Kidney glomerular epithelial cell (primary cell): ENCODE measurements around the gene CSAD.
"Not testable (repeated sequence)": the region's sequence is repeated elsewhere in the genome, so short reads cannot be mapped to it uniquely, and the experiment has no call there.

Experiments
- DNase-seq: peaks from one replicate; lab custom pipeline; 2025; lab: John Stamatoyannopoulos, UW

Gene CSAD

DNA sequence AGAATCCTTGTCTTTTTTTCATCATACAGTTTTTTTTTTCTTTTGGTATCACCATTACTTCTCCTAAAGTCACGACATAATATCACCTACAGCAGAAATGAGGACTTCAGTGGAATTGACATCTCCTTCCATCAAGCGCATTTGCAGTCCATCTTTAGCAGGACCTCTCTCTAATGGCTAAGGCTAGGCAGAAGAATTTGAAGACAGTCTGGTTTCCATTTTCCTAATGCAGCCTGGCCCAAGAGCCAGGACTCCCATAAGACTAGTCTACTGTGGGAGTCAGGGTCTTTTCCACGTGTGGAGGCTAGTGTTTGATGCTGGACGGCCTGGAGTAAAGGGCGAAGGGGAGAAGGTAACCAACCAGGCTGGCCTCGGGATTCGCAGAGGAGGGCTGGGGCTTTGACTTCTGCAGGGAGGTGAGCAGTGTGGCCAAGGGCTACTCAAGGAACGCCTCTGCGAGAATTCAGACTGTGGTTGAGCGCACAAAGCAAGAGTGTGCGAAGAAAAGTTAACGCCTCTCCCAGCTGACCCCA, 972 bp downstream of the CSAD start:
- no peak for DNase-seq

DNA sequence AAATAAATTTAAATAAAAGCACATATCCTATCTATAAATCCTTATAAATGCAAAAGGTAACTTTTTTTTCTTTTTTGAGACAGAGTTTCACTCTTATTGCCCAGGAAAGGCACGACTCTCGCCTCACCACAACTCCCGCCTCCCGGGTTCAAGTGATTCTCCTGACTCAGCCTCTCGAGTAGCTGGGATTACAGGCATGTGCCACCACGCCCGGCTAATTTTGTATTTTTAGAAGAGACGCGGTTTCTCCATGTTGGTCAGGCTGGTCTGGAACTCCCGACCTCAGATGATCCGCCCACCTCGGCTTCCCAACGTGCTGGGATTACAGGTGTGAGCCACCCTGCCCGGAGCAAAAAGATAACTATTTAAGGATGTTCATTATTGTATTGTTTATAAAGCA, 1.9 kb downstream of the CSAD start:
- not testable (repeated sequence) for DNase-seq

DNA sequence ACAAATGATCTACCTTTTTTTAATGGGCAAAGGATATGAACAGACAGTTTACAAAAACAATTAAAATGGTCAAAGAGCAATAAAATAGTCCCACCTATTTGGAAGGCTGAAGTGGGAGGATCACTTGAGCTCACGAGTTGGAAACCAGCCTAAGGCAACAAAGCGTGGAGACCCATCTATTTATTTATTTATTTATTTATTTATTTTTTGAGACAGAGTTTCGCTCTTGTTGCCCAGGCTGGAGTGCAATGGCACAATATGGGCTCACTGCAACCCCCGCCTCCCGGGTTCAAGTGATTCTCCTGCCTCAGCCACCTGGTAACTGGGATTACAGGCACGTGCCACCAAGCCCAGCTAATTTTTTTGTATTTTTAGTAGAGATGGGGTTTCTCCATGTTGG, 3.3 kb downstream of the CSAD start:
- DNase-seq, result not testable (repeated sequence)

- no peak for DNase-seq
Measured at GRCh38 chr12:53176750-53177149, 4.0 kb downstream of the CSAD start.

- DNase-seq, result peak; percentile 16
Measured at GRCh38 chr12:53174881-53175491, 5.7 kb downstream of the CSAD start.

GRCh38 chr12:53173085-53173715, 7.5 kb downstream of the CSAD start:
- no peak for DNase-seq

DNA sequence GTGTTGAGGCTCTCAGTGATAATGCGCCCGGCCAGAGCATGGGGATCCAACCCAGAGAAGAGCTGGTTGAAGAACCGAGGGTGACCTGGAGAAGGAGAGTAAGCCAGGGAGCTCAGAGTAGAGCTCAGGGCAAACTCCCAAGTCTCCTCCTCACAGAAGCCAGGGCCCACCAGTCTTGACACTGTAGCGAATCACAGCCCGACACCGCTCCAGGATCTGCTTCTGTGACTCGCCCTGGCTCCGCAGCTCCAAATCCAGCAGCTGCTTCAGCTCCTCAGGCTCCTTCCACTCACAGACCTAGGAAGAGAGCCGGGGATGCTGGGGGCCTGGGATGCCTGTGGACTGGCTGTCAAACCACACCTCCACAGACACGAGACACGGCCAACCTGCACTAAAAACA, 8.4 kb downstream of the CSAD start:
- DNase-seq, result no peak

DNA sequence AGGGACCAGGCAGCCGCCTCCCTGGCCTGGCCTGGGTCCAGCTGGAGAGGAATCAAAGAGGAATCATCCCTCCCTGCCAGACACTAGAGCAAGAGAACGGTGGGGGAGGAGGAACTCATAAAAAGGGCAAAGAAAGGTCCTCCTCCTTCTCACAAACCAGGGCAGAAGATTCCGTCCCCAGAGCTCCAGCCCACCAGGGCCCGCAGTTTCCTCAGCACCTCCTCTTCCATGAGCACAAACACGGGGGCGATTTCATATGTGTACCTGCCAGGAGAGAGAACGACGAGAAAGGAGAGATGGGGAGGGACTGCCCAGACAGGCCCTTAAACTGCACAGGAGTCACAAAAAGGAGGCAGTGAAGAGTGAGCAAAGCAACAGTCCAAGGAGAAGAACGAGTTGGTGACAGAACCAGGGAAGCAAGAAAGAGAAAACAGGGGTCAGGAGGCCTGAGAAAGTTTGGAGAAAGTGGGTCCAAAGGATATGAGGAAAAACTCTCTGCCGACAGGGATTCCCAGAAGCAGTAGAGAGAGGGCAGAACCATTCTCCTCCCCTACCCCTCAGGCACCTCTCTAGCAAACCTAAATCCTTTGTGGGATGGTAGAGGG, 8.9 kb downstream of the CSAD start:
- DNase-seq, result no peak

- no peak for DNase-seq
Measured at GRCh38 chr12:53170876-53171724, 9.6 kb downstream of the CSAD start.

DNA sequence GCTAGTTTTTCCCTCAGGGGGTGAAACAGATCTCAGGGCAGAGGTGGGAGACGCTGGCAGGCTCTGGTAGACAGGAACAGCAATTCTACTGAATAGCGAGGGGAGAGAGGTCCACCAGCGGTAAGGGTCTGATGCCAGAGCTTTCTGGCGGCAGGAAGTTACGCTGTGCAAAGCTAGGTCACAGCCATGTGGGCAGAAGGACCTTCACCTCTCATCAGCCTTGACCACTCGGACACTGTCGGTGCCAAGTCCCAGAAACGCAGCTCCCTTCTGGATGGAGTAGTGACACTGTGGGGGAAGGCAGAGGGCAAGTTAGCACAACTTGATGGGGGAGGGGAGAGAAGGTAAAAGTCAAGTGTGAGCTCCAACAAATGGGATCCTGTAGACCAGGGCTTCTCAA, 10.5 kb downstream of the CSAD start:
- DNase-seq, result no peak

GRCh38 chr12:53169644-53170043, 11.1 kb downstream of the CSAD start:
- DNase-seq, result no peak

GRCh38 chr12:53166837-53167236, 13.9 kb downstream of the CSAD start:
- no peak for DNase-seq

GRCh38 chr12:53163008-53163407, 17.7 kb downstream of the CSAD start:
- not testable (repeated sequence) for DNase-seq

GRCh38 chr12:53161119-53161911, 19.4 kb downstream of the CSAD start:
- no peak for DNase-seq

- DNase-seq, result no peak
Measured at GRCh38 chr12:53160673-53161072, 20.1 kb downstream of the CSAD start.

DNA sequence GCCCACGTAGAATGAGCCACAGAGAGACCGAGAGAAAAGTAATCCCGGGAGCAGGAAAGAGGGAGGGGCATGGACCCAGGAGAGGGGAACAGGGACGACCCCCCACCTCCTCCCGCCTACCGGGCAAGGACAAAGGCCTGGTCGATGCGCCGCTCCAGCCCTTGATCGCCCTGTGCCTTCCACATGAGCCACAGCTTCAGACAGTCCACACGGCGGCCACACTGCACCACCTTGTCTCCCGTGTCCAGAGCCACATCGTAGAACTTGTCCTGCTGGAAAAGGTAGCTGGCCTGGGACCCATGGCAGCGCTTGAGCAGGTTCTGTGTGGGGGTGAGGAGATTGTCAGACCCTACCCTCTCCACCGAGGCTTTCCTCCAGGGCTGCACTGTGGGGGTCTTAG, 20.7 kb downstream of the CSAD start:
- DNase-seq, result no peak

DNA sequence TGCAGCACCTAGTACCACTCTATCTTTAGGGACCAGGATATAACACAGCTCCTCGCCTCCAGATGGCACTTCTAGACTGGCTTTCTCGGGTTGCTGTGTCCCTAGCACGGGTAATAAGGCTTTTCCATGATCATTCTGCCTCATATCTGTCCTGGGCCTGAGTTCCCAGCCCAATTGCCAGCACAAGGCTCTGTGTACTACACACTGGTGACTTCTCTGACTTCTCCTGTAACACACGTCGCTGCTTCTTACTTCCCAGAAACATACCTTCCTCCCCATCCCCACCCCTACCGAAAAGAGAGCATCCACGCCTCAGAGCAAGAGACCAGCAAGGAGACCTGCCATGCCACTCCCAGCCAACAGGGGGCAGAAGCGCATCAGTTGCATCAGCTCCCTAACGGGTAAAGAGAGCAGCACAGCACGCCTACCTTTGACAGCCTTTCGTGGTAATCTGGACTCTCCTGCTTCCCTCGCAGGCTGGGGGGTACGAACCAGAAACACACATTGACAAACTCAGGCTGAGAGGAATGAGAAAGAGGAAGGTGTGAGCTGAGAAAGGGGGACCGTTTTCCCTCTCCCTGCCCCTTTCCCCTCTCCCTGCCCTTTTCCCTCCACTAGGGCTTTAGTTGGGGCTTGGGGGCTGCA, 21.4 kb downstream of the CSAD start:
- peak; percentile 39 for DNase-seq

GRCh38 chr12:53152390-53152789, 28.3 kb downstream of the CSAD start:
- no peak for DNase-seq

GRCh38 chr12:53151039-53151438, 29.7 kb downstream of the CSAD start:
- DNase-seq, result no peak

DNA sequence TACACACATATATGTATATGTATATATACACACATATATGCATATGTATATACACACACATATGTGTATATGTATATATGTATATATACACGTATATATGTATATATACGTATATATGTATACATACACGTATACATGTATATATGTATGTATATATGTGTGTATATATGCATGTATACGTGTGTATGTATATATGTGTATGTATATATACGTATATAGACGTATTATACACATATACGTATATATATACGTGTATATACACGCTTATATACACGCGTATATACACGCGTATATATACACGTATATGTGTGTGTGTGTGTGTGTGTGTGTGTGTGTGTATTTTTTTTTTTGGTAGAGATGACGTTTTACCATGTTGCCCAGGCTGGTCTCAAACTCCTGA, 33.1 kb downstream of the CSAD start:
- no peak for DNase-seq

DNA sequence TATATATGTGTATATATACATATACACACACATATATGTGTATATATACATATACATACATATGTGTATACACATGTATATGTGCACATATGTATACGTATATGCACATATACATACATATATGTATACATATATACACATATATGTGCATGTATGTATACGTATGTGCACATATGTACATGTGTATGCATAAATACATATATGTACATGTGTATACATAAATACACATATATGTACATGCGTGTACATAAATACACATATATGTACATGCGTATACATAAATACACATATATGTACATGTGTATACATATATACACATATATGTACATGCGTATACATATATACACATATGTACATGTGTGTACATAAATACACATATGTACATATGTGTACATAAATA, 33.5 kb downstream of the CSAD start:
- no peak for DNase-seq
